GM12892 (cell line): ENCODE results near the gene TSPAN14.

ENCODE experiments used
- POLR2A ChIP-seq: IDR thresholded peaks from 2 replicates; pipeline ENCODE4 v1.6.1; 2011; ENCODE audit warnings: low read depth, low read length, control low read depth
- POLR2AphosphoS5 ChIP-seq: IDR thresholded peaks from 2 replicates; pipeline ENCODE4 v1.6.1; 2011; ENCODE audit warnings: low read depth, low read length, control low read depth
- TAF1 ChIP-seq: IDR thresholded peaks from 2 replicates; pipeline ENCODE4 v1.6.1; 2011; ENCODE audit warnings: low read depth, mild to moderate bottlenecking, control low read depth, low read length, borderline replicate concordance

DNA sequence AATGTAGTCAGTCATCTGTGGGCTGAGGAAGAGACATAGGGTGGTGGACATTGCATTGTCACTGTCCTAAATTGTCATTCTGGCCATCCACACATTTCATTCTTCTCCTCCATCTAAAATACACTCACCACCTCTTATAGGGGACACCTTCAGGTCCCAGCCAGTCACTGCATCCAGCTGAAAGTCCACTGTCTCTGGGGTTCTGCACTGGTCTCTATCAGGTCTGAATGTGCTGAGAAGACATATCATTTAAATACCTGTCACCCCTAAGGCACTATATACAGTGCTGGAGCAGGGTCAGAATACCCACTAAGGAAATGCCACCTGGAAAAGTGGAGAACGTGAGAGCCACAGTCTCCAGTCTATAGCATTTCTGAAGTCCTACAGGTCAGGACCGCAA, 113.2 kb downstream of the TSPAN14 start:
- no peak for TF ChIP-seq POLR2A
- TF ChIP-seq POLR2AphosphoS5 = no peak
- TF ChIP-seq TAF1 = no peak
